NCI-H2107 treated with DMSO at 0.1 percent for 48 hours (cell line): Measurements from ENCODE around the gene SMCO4.

ENCODE experiments used
- DNase-seq: peaks from one replicate; lab custom pipeline; 2025; ENCODE audit not compliant: unreplicated experiment; lab: John Stamatoyannopoulos, UW

Gene SMCO4

GRCh38 chr11:93505703-93506102, 37.5 kb downstream of the SMCO4 start:
- DNase-seq = no peak

- no peak for DNase-seq
These were observed 38.8 kb downstream of the SMCO4 start for GRCh38 chr11:93504110-93505095.

- no peak for DNase-seq
These were observed 41.3 kb downstream of the SMCO4 start for GRCh38 chr11:93501856-93502255.

- DNase-seq = peak; percentile 65
These were observed 42.4 kb downstream of the SMCO4 start for GRCh38 chr11:93500759-93501158.

- no peak for DNase-seq
These were observed 44.5 kb downstream of the SMCO4 start for GRCh38 chr11:93498641-93499040.

- DNase-seq = no peak
These were observed 45.0 kb downstream of the SMCO4 start for GRCh38 chr11:93498161-93498560.

- no peak for DNase-seq
These were observed 45.6 kb downstream of the SMCO4 start for GRCh38 chr11:93497596-93497995.

GRCh38 chr11:93494357-93494756, 48.8 kb downstream of the SMCO4 start:
- no peak for DNase-seq

GRCh38 chr11:93493252-93493897, 49.8 kb downstream of the SMCO4 start:
- no peak for DNase-seq

- DNase-seq = no peak
These were observed 50.5 kb downstream of the SMCO4 start for GRCh38 chr11:93492464-93493251.

GRCh38 chr11:93491973-93492372, 51.2 kb downstream of the SMCO4 start:
- DNase-seq = no peak

GRCh38 chr11:93490996-93491618, 52.1 kb downstream of the SMCO4 start:
- no peak for DNase-seq

GRCh38 chr11:93489841-93490240, 53.4 kb downstream of the SMCO4 start:
- no peak for DNase-seq

- peak; percentile 78 for DNase-seq
These were observed 56.1 kb downstream of the SMCO4 start for GRCh38 chr11:93487032-93487483.

GRCh38 chr11:93485983-93486382, 57.2 kb downstream of the SMCO4 start:
- DNase-seq = no peak

GRCh38 chr11:93484716-93485115, 58.5 kb downstream of the SMCO4 start:
- DNase-seq = no peak

- DNase-seq = no peak
These were observed 60.6 kb downstream of the SMCO4 start for GRCh38 chr11:93482556-93482955.

GRCh38 chr11:93481696-93482095, 61.5 kb downstream of the SMCO4 start:
- DNase-seq = no peak

- DNase-seq = no peak
These were observed 61.9 kb downstream of the SMCO4 start for GRCh38 chr11:93481279-93481678.

GRCh38 chr11:93480756-93481155, 62.4 kb downstream of the SMCO4 start:
- no peak for DNase-seq

- DNase-seq = no peak
These were observed 62.9 kb downstream of the SMCO4 start for GRCh38 chr11:93480256-93480655.
